GM12801 (cell line): ENCODE measurements around the gene NHSL2.

Source experiments
- CTCF ChIP-seq: IDR thresholded peaks from one replicate; pipeline ENCODE4 v1.5.1; 2011; ENCODE audit warnings: control low read depth; ENCODE audit not compliant: insufficient read length; ENCODE audit errors: extremely low read depth

NHSL2 gene

GRCh38 chrX:71993371-71993770 is 82.7 kb downstream of the NHSL2 start:
- no peak for TF ChIP-seq CTCF

DNA sequence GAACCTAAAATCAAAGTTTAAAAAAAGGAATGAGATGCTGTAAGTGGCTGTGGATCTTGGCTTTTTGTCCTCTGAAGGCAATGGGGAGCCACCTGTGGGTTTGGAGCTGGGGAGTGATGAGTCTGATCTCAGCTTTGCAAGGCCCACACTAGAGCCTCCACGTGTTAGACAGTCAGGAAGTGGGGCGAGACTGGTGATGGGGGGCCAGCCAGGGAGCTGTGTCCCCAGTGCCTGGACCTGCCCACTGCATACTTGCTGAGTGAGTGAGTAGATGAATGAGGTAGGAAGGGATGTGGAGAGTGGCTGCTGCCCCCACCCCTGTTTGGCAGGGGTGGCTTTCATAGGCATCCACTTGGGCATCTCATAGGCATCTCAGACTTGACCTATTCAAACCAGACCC is 84.0 kb downstream of the NHSL2 start:
- TF ChIP-seq CTCF, result no peak

DNA sequence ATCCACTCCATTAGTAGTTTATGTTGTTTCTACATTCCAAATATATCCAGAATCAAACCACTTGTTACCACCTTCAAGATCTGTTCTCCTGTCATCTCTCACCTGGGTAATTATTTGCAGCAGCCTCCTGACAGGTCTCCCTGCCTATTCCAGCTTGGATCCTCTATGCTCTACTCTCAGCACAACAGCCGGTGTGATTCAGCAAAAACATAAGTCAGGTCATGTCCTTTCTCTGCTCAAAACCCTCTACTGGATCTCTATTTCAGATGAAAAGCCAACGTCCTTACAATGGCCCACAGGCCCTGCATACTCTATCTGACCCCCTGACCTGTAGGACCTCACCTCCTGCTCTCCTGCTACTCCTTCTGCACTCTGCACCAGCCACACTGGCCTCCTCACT is 84.5 kb downstream of the NHSL2 start:
- TF ChIP-seq CTCF, result no peak

GRCh38 chrX:71996136-71996535 is 85.5 kb downstream of the NHSL2 start:
- no peak for TF ChIP-seq CTCF

DNA sequence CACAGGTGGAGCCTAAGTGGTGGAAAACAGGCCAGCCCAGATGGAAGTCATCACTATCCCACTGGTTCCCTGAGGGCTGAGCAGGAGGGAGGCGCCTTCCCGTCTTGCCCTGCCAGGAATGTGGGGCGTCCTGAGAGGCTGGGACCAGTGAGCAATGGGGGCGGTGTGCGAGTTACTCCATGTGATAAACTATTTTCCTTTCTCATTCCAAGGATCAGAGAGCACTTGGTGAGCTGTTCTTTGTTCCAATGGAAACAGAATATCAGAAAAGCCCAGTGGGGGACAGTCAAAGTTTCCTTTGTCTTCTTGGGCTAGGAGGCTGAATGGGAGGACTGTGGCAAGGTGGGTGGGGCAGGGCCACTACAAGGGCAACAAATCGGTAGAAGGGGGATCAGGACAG is 86.2 kb downstream of the NHSL2 start:
- no peak for TF ChIP-seq CTCF

DNA sequence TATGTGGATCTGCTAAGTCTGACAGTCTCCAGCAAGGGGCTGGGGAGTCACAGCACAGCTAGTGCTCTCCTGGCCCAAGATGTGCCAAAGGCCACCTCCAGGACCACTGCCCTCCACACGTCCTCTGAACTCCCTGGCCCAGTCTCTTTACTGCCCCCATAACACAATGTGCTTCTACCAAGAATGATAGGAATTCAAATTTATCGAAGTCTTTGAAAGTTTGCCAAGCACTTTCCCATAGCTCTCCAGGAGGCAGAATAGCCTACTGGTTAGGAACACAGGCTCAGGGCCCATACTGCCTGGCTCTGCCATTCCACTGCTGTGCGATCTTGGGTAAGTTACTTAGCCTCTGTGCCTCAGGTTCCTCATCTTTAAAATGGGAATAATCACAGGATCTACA is 86.7 kb downstream of the NHSL2 start:
- TF ChIP-seq CTCF, result no peak

DNA sequence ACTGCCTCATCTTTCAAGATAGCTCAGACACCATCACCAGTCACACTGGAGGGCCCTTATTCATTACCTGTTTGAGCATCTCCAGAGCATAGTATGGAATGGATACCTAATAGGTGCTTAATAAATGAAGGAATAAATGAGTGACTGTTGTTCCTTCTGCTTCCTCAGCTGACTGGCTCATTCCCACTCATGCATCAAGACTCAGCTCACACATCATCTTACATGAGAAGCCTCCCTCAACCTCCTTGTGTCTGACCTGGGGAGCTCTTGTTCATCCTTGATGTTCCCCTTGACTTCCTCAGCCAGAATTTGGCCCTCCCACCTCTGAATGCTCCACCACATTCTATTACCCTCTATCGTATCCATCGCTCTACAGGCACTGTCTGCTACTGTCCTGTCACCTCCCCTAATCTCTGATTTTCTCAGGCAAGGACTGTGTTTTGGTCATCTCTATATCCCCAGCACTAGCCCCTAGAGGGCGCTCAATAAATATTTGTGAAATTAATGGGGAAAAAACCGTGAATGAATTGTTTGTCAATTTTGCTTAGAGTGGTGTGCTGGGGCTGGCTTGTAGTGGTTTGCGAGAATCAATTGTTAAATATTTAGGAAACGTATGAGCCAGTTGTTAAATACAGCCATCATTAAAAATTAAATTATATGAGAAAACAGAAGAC is 88.3 kb downstream of the NHSL2 start:
- TF ChIP-seq CTCF, result no peak

GRCh38 chrX:71999535-71999934 is 88.9 kb downstream of the NHSL2 start:
- TF ChIP-seq CTCF, result no peak
